ENCODE data around the gene CFAP251. TPM values are rescaled to one million over a fixed set of nuclear protein-coding genes. Genes with fewer than 3 reads are reported as not detected.

The CFAP251 gene
- total RNA-seq, 4 donors from 2014 or later: 0.41 to 1.7 TPM; not detected in 2

DNA sequence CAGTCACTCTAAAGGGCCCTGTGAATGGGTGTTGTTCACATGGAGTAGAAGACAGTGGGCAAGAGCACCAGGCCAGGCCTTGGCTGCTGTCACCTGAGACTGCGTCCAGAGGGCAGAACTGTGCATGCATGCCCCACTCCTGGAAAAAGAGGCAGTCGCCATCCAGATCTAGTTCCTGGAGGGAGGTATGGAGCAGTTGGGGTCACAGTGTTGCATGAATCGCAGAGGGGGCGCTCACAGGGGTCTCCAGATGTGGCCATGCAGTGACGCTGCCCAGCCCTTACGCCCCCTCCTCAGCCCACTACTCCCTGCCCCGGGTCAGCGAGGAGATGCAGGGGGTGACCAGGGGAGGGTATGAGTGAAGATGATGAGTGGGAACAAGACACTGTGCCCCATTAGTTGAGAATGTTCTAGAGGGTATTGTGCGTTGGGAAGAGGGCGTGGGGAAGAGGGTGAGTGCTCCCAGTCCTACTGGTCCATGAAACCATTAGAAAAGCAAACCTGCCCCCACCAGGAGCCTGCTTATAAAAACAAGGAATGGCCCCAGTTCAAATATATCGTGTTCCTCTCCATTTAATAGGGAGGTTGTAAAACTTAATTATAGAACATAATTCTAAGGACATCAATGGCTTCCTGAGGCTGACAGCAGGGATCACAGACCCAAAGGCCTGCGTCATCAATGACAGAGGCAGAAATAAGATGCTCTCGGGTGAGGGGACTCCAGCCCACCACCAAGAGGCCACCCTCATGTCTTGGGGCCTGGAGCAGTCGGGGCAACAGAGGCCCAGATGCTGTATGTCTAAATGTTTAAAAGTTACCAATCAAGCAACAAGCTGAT lies 71.1 kb downstream of the CFAP251 start:
- Histone ChIP-seq H3K4me1 (no peaks in the 10 kb centered on the region), H3K36me3 (no peaks in the 10 kb centered on the region), H3K9me3 (no peaks in the 10 kb centered on the region), H3K27me3 (no peaks in the 10 kb centered on the region), H3K4me3 (no peak overlapping the region), H3K27ac (no peak overlapping the region)
- no peak for TF ChIP-seq POLR2A (IDR thresholded peaks at IDR 0.05)
- 89 to 100% methylated on average over 1 to 14 of the region's 14 CpGs for WGBS, 2 donors (ENCODE audit: low coverage in 1 of 2)
- DNase-seq: no peak
- intact Hi-C loops (cut with DNase I; ENCODE audit: low total_unique reads): loop anchor here (10.0 kb wide), 1 partner anchor 725 kb away; the partner anchor contains the start of gene HCAR3
- in situ Hi-C loops (cut with MboI; ENCODE audit: low pct_ligation_motif_present in 1 of 4, low pct_unique_long_range_greater_than_20kb in 1 of 4, low sequenced_read_pairs in 3 of 4): no loop called here

DNA sequence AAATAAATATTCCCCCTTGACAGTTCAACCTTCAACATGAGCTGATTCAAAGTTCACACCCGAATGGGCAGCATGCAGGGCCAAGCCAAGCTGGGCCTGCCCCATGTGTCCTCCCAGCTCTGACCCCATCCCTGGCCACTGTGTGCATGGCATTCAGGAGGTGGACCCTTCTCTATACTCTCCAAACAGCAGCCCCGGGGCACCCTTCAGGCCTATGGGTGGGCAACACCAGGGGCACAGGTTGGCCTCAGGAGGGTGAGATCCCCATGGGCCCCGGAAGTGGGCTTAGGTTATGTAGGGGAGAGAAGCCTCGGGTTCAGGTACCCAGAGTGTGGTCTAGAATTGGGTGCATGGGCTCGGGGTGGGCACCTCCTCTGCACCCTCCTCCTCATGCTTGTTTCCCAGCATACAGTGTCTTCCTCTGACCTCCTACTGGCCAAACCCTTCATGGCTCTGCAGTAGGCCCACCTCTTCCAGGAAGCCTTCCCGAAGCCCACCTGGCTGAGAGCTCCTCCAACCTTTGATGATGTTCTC lies 71.8 kb downstream of the CFAP251 start:
- TF ChIP-seq POLR2A (IDR thresholded peaks at IDR 0.05) (no peak), EP300 (IDR thresholded peaks at IDR 0.05; ENCODE audit: low read depth) (no peak), POLR2AphosphoS5 (IDR thresholded peaks at IDR 0.05) (no peak)
- TF ChIP-seq, protein P1, sequence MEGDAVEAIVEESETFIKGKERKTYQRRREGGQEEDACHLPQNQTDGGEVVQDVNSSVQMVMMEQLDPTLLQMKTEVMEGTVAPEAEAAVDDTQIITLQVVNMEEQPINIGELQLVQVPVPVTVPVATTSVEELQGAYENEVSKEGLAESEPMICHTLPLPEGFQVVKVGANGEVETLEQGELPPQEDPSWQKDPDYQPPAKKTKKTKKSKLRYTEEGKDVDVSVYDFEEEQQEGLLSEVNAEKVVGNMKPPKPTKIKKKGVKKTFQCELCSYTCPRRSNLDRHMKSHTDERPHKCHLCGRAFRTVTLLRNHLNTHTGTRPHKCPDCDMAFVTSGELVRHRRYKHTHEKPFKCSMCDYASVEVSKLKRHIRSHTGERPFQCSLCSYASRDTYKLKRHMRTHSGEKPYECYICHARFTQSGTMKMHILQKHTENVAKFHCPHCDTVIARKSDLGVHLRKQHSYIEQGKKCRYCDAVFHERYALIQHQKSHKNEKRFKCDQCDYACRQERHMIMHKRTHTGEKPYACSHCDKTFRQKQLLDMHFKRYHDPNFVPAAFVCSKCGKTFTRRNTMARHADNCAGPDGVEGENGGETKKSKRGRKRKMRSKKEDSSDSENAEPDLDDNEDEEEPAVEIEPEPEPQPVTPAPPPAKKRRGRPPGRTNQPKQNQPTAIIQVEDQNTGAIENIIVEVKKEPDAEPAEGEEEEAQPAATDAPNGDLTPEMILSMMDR (IDR thresholded peaks at IDR 0.05): no peak
- no peaks in the 10 kb centered on the region for H3K27me3 ChIP-seq
- no peak overlapping the region for H3K4me3 ChIP-seq
- H3K36me3 ChIP-seq: no peaks in the 10 kb centered on the region
- DNase-seq: no peak
- intact Hi-C loops (cut with DNase I; ENCODE audit: low total_unique reads): loop anchor here (10.0 kb wide), 1 partner anchor 725 kb away; the partner anchor contains the start of gene HCAR3
- in situ Hi-C loops (cut with MboI; ENCODE audit: low pct_ligation_motif_present in 1 of 4, low pct_unique_long_range_greater_than_20kb in 1 of 4, low sequenced_read_pairs in 3 of 4): no loop called here
- H3K4me1 ChIP-seq: no peaks in the 10 kb centered on the region
- no peak overlapping the region for H3K27ac ChIP-seq
- H3K9me3 ChIP-seq: no peaks in the 10 kb centered on the region
- WGBS, 2 donors (ENCODE audit: low coverage in 1 of 2): 71 to 100% methylated on average over 1 to 6 of the region's 6 CpGs

DNA sequence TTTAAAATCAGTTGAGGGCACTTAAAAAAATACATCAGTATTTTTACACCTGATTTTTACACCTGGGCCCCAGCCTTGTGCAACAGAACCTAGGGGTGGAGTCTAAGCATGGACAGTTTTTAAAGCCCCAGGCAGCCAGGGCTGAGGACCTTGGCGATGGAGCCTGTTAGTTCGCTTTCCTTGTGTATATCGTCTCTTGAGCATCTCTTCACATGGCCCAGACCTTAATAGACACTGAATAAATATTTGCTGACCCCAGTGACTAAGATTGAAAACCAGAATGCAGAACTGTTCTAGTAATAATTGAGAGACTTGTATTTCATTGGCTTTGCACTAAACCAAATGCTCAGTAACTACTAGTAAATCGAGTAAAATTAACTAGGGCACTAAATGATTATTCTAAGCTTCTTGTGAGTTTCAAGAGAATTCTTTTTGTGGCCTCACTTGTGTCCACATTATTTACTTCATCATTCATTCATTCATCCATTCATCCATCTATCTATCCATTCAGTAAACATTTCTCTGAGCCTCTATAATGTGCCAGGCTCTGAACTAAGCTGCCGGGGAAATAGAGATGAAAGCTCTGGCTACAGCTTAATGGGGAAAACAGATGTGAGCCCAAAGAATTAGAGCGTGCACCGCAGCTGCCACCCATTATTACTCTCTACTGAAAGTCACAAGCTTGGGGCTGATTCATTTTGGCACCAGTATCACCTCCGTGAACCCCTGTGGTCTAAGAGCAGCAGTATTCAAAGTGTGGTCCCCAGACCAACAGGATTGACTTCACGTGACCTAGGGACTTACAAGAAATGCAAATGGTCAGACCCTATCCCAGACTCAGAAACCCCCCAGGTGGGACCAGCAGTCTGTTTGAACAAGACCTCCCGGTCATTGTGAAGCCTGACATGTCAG lies 72.6 kb downstream of the CFAP251 start:
- H3K27ac ChIP-seq: no peak overlapping the region
- H3K4me3 ChIP-seq: no peak overlapping the region
- no peaks in the 10 kb centered on the region for H3K27me3 ChIP-seq
- TF ChIP-seq POLR2AphosphoS5 (IDR thresholded peaks at IDR 0.05) (no peak), POLR2A (IDR thresholded peaks at IDR 0.05) (no peak), EP300 (IDR thresholded peaks at IDR 0.05; ENCODE audit: low read depth) (no peak)
- TF ChIP-seq, protein P1 (IDR thresholded peaks at IDR 0.05): no peak
- in situ Hi-C loops (cut with MboI; ENCODE audit: low pct_ligation_motif_present in 1 of 4, low pct_unique_long_range_greater_than_20kb in 1 of 4, low sequenced_read_pairs in 3 of 4) (no loop called here), intact Hi-C loops (cut with DNase I; ENCODE audit: low total_unique reads) (loop anchor here (10.0 kb wide), 1 partner anchor 724 kb away; the partner anchor contains the start of gene HCAR3)
- no peaks in the 10 kb centered on the region for H3K9me3 ChIP-seq
- WGBS, 2 donors (ENCODE audit: low coverage in 1 of 2): 56 to 66% methylated on average over 1 to 10 of the region's 10 CpGs
- DNase-seq: no peak
- H3K36me3 ChIP-seq: no peaks in the 10 kb centered on the region
- H3K4me1 ChIP-seq: no peaks in the 10 kb centered on the region

DNA sequence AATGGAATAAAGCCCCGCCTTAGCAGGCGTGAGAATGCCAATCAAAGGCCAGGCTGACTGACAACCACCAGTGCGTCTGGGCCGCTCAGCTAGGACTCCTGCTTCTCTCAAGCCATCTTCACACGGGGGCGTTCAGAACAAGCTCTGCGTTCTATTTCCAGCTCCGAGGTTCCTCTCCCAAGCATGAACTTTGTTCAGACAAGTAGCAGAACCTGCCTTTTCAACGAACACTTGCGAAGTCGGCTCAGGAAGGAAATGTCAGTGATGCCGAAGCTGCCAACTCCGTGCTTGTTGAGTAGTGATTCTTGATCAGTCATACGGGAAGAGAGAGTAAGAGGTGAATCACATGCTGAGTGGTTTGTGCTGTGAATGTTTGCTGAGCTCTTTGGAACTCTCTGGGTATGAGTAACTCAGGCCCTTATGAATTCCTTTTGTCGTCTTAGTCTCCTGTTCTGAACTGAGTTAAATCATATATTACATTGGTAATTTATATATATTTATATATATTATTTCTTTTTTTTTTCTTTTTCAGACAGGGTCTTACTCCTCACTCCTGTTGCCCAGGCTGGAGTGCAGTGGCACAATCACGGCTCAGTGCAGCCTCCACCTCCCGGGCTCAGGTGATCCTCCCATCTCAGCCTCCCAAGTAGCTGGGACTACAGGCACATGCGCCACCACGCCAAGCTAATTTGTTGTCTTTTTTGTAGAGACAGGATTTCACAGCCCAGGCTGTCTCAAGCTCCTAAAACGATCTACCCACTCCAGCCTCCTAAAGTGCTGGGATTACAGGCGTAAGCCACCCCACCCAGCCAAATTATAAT lies 73.9 kb downstream of the CFAP251 start:
- no peak for DNase-seq
- intact Hi-C loops (cut with DNase I; ENCODE audit: low total_unique reads): loop anchor here (10.0 kb wide), 1 partner anchor 723 kb away; the partner anchor contains the start of gene HCAR3
- TF ChIP-seq, protein P1 (IDR thresholded peaks at IDR 0.05): no peak
- no peak for TF ChIP-seq POLR2AphosphoS5 (IDR thresholded peaks at IDR 0.05)
- no peak for TF ChIP-seq POLR2A (IDR thresholded peaks at IDR 0.05)
- TF ChIP-seq EP300 (IDR thresholded peaks at IDR 0.05; ENCODE audit: low read depth): no peak
- no peak overlapping the region for H3K4me3 ChIP-seq
- in situ Hi-C loops (cut with MboI; ENCODE audit: low pct_ligation_motif_present in 1 of 4, low pct_unique_long_range_greater_than_20kb in 1 of 4, low sequenced_read_pairs in 3 of 4): no loop called here
- H3K4me1 ChIP-seq: no peaks in the 10 kb centered on the region
- WGBS, 2 donors (ENCODE audit: low coverage in 1 of 2): 75 to 77% methylated on average over 12 to 21 of the region's 21 CpGs
- no peak overlapping the region for H3K27ac ChIP-seq
- no peaks in the 10 kb centered on the region for H3K27me3 ChIP-seq
- H3K9me3 ChIP-seq: no peaks in the 10 kb centered on the region
- no peaks in the 10 kb centered on the region for H3K36me3 ChIP-seq

Measured in transverse colon (tissue), 4 donors.